ENCODE measurements around the gene CARMIL1. TPM values are rescaled to one million over a fixed set of nuclear protein-coding genes. Genes with fewer than 3 reads are reported as not detected.

CARMIL1 gene
- total and polyA plus RNA-seq, 10 of the 15 experiments (the other 5 are each of a cell fraction or from before 2014, with no cell fraction given) = 6.4 to 18.1 (median 10.3) TPM

GRCh38 chr6:25457516-25457915, 178.3 kb downstream of the CARMIL1 start (continued):
- TF ChIP-seq SKIL (IDR thresholded peaks at IDR 0.05; ENCODE audit: low read depth, poor library complexity, severe bottlenecking) (no peak), IRF5 (IDR thresholded peaks at IDR 0.05; ENCODE audit: borderline replicate concordance) (no peak), ZBED1 (IDR thresholded peaks at IDR 0.05; ENCODE audit: borderline replicate concordance) (no peak)

- no peaks in the 10 kb centered on the region for H3K4me1 ChIP-seq (ENCODE audit: control insufficient read depth, insufficient read depth, low read length)
- H4K20me1 ChIP-seq (ENCODE audit: control insufficient read depth, insufficient read depth) = no peaks in the 10 kb centered on the region
- H3K27ac ChIP-seq (ENCODE audit: control insufficient read depth, insufficient read depth) = no peak overlapping the region
- ATAC-seq (no peak), FAIRE-seq (no peak), DNase-seq (ENCODE audit: low read depth, low spot score) (no peak)
- ChIA-PET CTCF (no interaction called here), SMC1A (ENCODE audit: uncharacterized antibody, unreplicated experiment) (interaction anchor here (1.2 kb wide), 1 partner anchor 603 kb away, joined by 3 read pairs; no protein-coding TSS in a partner anchor), RAD21 (ENCODE audit: unreplicated experiment) (no interaction called here), POLR2A (interaction anchor here (0.6 kb wide), 1 partner anchor 51 kb away, joined by 5 read pairs; no protein-coding TSS in a partner anchor)
- BruUV-seq (replicated peaks) = no TSS peak
- H3K9me3 ChIP-seq (replicated peaks; ENCODE audit: control insufficient read depth, insufficient read depth, low read length) = no peaks in the 10 kb centered on the region
- H3K4me2 ChIP-seq (ENCODE audit: control insufficient read depth, insufficient read depth) = no peak overlapping the region
- H3K4me3 ChIP-seq = no peak overlapping the region
- intact Hi-C loops (cut with micrococcal nuclease; ENCODE audit: unreplicated experiment) (no loop called here), in situ Hi-C loops (cut with MboI) (no loop called here)
- WGBS (ENCODE audit: insufficient coverage, insufficient replicate concordance, low lambda C conversion rate, missing lambda C conversion rate) = 67% methylated on average over 2 of the region's 2 CpGs
- H3K9ac ChIP-seq (ENCODE audit: control insufficient read depth, insufficient read depth, low read length) = no peak overlapping the region
- no peaks in the 10 kb centered on the region for H3K27me3 ChIP-seq (replicated peaks in 1 of 2; ENCODE audit: control insufficient read depth in 2 of 2, insufficient read depth in 2 of 2, low read length in 1 of 2)
- no peaks in the 10 kb centered on the region for H3K36me3 ChIP-seq (ENCODE audit: control insufficient read depth in 2 of 2, insufficient read depth in 2 of 2, low read length in 1 of 2)
- no peaks in the 10 kb centered on the region for H3K79me2 ChIP-seq (ENCODE audit: control insufficient read depth, insufficient read depth, low read length)
- H2AFZ ChIP-seq (ENCODE audit: control insufficient read depth, low read depth, low read length) = no peak overlapping the region
- TF ChIP-seq STAT3 (IDR thresholded peaks at IDR 0.05; ENCODE audit: low read depth, low read length) (no peak), EZH2 (IDR thresholded peaks at IDR 0.05; ENCODE audit: borderline replicate concordance, control insufficient read depth, low read depth, low read length) (no peak), BCL11A (IDR thresholded peaks at IDR 0.05; ENCODE audit: low read depth, low read length) (no peak), ZSCAN29 (IDR thresholded peaks at IDR 0.05) (no peak), CREB1 (IDR thresholded peaks at IDR 0.05; ENCODE audit: low read depth) (no peak), CBX5 (IDR thresholded peaks at IDR 0.05; ENCODE audit: low read depth) (no peak), SMAD5 (IDR thresholded peaks at IDR 0.05; ENCODE audit: low read depth) (no peak), MEF2B (IDR thresholded peaks at IDR 0.05; ENCODE audit: partially characterized antibody, poor library complexity, severe bottlenecking) (no peak), SMARCA5 (IDR thresholded peaks at IDR 0.05) (no peak), ELK1 (IDR thresholded peaks at IDR 0.05; ENCODE audit: low read depth, low read length) (no peak), CEBPZ (IDR thresholded peaks at IDR 0.05; ENCODE audit: low read depth, low read length) (no peak), EED (IDR thresholded peaks at IDR 0.05; ENCODE audit: low read depth) (no peak), YBX1 (IDR thresholded peaks at IDR 0.05) (no peak)
These were observed 179.3 kb downstream of the CARMIL1 start for GRCh38 chr6:25458485-25458884.
